NCI-H2081 treated with DMSO at 0.1 percent for 48 hours (cell line): ENCODE data around the gene FHAD1.

Experiments
- DNase-seq: peaks from one replicate; lab custom pipeline; 2025; lab: John Stamatoyannopoulos, UW

Gene FHAD1

DNA sequence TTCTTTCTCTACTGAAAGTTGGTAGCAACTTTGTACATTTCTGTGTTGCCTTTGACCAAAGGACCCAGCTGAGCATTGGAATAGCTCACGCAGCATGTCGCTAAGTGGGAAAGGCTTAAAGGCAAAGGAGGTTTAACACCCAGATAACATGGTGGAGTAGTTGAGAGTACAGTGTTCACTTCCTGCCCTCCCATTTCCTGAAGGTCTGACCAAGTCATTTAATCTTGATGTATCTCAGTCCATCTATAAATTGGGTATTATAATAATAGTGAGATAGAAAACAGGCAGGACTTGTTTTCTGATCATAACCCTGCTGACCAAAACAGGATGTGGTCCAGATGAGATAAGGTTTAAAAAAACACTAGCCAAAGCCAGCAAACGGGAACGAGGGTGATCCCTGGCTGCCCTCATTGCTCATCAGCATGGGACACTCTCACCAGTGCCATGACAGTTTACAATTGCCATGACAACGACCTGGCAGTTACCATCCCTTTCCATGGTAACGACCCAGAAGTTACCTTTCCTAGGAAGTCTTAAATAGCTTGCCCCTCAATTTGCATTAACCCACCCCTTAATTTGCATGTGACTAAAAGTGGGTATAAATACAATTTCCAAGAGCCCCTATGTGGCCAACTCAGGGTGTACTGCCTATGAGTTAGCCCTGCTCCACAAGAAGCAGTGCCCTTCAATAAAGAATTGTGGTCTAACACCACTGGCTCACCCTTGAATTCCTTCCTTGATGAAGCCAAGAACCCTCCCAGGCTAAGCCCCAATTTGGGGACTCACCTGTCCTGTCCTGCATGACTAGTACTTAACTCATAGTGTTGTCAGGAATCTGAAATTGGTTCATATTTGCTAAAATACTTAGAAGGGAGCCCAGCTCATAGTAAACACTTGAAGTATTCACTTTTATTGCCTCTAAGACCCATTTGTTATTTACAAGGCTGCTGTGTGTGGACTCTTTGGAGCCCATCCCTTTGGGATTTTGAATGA, 28.4 kb upstream of the FHAD1 start:
- DNase-seq: no peak

DNA sequence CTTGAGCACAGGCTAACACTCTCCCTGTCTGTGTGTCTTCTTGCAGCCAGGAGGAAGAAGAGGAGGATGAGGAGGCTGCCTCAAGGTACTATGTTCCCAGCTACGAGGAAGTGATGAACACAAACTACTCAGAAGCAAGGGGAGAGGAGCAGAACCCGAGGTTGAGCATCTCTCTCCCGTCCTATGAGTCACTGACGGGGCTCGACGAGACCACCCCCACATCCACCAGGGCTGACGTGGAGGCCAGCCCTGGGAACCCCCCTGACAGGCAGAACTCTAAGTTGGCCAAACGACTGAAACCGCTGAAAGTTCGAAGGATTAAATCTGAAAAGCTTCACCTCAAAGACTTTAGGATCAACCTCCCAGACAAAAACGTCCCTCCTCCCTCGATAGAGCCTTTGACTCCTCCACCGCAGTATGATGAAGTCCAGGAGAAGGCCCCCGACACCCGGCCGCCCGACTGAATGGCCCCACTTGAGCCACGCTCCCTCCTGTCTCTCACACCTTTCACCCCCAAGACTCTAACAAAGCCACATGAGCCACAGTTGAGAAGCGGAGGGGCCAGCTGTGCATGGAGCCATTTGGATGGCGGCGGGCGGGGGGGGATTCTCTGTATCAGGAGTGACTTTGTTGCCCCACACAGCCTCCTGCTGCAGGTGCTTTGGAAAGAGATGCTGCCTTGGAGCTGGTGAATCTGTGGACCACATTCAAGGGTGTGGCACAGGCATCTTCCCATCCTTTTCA, 27.6 kb upstream of the FHAD1 start:
- no peak for DNase-seq

DNA sequence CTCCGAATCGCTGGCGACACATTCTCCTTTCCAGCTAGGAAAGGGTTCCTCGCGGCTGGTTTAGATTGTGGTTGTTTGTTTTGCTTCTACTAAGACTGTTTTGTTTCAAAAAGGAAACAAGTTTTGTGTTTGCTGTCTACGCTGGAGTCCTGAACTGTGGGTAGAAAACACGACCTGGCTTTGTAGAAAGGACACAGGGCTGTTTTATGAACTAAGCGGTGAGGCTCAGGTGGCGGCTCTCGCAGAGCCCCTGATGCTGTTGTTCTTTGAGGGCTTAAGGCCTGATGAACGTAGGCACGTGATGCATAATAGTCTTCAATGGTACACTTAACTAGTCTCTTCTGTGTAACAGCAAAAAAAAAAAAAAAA, 27.0 kb upstream of the FHAD1 start:
- no peak for DNase-seq

DNA sequence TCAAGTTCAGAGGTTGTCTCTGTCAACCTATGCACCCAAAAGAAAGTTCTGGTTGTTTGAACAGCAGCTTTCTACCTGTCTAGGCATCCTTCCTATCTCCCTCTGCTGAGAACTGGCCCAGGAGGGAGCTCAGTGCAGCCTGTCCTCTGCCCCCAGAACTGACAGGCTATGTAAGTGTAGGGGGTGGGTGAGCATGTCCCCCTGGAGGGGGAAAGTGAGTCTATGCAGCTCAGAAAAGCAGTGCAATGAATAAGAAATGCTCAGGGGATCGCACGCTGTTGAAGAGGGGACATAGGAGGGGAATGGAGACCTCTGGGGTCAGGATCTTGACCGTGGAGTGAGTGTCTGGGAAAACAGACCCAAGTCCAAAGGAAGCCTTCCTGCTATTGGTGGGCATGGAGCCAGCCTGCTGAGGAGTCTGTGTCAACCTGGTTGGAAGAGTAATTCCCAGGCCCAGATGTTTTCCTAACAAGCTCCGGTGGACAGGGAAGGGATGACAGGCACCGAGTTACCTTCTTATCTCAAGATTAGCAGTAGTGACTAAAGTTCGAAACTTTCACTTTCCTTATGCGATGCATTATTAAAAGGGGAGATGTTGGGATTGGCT, 26.1 kb upstream of the FHAD1 start:
- no peak for DNase-seq

DNA sequence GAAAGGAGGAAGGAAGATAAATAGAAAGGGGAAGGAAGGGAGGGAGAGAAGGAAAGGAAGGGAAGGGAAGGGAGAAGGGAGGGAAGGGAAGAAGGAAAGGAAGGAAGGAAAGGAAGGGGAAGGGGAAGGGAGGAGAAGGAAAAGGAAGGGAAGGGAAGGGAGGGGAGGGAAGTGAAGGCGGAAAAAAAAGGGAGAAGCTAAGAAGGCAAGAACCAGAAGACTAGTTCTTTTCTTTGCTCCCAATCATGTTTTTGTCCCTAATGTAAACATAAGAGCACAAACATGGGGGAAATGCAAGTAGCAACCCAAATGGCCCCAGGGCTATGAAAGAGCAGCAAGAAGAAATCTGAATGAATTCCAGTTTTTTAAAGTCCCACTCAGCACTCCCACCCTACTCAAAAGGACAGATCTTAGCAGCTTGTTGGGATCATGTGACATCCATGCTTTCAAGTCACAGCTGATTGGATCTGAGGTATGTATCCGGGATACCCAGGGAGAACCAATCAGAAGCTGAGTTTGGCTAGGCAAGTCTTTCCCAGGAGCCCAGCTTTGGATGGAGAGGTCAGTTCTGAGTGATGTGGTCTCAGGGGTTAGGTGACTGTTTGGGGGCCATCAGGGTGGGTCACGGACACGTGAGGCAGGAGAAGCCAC, 24.2 kb upstream of the FHAD1 start:
- DNase-seq: no peak

DNA sequence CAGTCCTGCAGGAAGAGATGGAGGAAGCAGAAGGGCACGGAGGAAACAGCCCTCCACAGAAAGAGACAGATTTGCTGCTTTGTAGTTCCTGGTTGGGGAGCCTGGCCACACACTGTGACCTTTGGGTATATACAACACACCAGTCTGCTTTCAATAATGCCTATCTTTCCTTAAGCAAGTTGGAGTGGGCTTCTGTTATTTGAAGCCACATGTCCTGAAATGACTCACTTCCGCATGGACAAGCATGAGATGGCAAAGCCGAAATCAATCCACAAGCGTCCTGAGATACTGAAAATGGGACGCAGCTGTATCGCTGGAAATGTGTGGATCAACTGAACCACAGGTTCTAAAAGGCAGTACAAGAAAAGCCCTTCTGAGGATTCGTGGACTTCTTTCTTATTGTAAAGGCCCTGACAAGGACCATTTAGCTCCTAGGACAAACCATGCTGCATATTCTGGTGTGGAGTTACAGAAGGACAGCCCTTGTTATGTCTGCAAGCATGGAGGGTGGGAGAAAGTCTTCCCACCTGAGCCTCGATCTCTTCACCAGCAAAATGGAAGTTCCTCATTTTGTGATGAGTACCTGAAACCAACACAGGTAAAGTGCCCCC, 22.7 kb upstream of the FHAD1 start:
- DNase-seq: no peak

- no peak for DNase-seq
These were observed 22.0 kb upstream of the FHAD1 start for GRCh38 chr1:15224974-15225373.

DNA sequence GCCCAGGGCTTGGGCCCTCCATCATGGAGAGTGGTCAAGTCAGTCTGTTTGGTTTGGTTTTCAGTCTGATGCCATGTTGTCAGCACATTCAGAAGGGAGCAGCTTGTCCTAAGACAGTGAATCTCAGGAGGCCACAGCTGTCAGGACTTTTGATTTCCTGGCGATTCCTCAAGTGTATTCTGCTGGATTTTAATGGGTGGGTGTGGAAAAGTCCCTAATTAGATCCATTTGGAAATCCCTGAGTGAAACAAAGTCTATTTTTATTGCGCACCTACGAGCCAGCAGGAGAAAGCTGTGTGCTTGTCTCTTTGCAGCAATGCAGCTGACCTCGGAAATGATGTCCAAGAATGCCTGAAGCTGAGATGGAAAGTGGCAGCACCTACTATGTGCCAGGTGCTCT, 21.6 kb upstream of the FHAD1 start:
- DNase-seq: no peak

GRCh38 chr1:15226388-15227255, 20.4 kb upstream of the FHAD1 start:
- DNase-seq: no peak

DNA sequence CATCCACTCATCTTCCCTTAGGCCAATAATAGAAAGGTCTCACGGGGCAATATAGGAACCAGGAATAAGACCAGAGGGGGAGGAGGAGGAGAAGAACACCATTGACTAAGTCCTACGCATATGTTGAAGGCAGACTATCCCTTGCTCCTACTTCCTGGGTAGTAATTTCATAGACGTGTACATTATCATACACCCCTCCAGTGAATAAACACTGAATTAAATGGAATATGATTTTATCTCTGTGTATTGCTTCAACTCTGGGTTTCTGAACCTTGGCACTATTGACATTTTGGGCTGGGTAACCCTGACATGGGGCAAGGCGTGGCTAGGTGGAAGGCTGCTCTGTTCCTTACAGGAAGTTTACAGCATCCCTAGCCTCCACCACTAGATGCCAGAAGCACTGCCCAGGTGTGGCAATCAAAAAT, 17.3 kb upstream of the FHAD1 start:
- no peak for DNase-seq

- no peak for DNase-seq
These were observed 15.3 kb upstream of the FHAD1 start for GRCh38 chr1:15231714-15232201.

GRCh38 chr1:15233689-15234088, 13.3 kb upstream of the FHAD1 start:
- DNase-seq: no peak

- no peak for DNase-seq
These were observed 10.7 kb upstream of the FHAD1 start for GRCh38 chr1:15236321-15236721.

DNA sequence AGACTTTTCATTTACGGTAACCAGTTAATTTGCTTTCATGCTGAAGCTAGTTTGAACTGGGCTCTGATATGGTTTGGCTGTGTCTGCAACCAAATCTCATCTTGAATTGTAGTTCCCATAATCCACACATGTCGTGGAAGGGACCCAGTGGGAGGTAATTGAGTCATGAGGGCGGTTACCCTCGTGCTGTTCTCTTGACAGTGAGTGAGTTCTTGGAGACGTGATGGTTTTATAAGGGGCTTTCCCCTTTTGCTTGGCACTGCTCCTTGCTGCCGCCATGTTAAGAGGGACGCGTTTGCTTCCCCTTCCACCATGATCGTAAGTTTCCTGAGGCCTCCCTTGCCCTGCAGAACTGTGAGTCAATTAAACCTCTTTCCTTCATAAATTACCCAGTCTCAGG, 10.3 kb upstream of the FHAD1 start:
- no peak for DNase-seq

GRCh38 chr1:15238789-15239188, 8.2 kb upstream of the FHAD1 start:
- DNase-seq: no peak

DNA sequence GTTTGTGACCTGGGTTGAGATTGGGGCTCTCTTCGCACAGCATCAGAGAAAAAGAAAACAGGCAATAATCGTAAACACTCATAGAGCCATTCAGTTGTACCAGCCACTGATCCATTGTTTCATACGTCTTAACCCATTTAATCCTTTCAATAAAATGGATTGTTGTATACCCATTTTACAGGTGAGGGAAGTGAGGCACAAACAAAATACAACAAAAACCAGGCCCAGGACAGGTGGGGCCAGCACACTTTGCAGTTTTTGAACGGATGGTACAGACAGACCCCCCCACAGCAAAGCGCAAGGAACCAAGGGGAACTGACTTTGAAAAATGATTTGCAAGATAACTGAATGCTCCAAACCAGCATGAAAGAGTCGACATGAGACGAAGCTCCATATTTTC, 4.3 kb upstream of the FHAD1 start:
- DNase-seq: no peak

GRCh38 chr1:15243275-15244043, 3.6 kb upstream of the FHAD1 start:
- no peak for DNase-seq

GRCh38 chr1:15244813-15245212, 2.2 kb upstream of the FHAD1 start:
- no peak for DNase-seq

GRCh38 chr1:15245593-15246360, 1.2 kb upstream of the FHAD1 start:
- no peak for DNase-seq
